Panc1 (cell line): ENCODE measurements around the gene EYA3.

Source experiments
- CTCF ChIP-seq: fragments of 450-650 bp; IDR thresholded peaks from 2 replicates; pipeline ENCODE4 v1.5.1; 2017; ENCODE audit warnings: mild to moderate bottlenecking
- POLR2AphosphoS5 ChIP-seq: IDR thresholded peaks from 2 replicates; pipeline ENCODE4 v1.6.1; 2012; ENCODE audit warnings: mild to moderate bottlenecking, low read depth, low read length, moderate library complexity
- REST ChIP-seq, 2 experiments: IDR thresholded peaks; 2 replicates each; pipeline ENCODE4 v1.6.1; 2011 to 2012; ENCODE audit warnings: low read depth in 2 of 2, control low read depth in 1 of 2, low read length in 1 of 2, mild to moderate bottlenecking in 1 of 2, moderate library complexity in 1 of 2; ENCODE audit not compliant: insufficient read depth in 1 of 2

- TF ChIP-seq CTCF (no peak), POLR2AphosphoS5 (no peak), REST (IDR thresholded peaks at IDR 0.05; ENCODE audit: insufficient read depth in 1 of 2, low read depth in 2 of 2, low read length in 1 of 2) (no peak)
Observed at GRCh38 chr1:27960762-27961645, 127.4 kb downstream of the EYA3 start.
